AG04450 (cell line): ENCODE results near the gene FRS3. TPM values are rescaled to one million over a fixed set of nuclear protein-coding genes. Genes with fewer than 3 reads are reported as not detected.

Source experiments
- CTCF ChIA-PET: fragments of 300-600, 350-600 bp; formaldehyde crosslinking; extraction: SDS; loops from one replicate; lab custom pipeline; 2022; ENCODE audit warnings: antibody characterized with exemption, inconsistent platforms; lab: Charles Lee
- POLR2A ChIA-PET: fragments of 350-600 bp; formaldehyde crosslinking; extraction: SDS; loops from one replicate; lab custom pipeline; 2021; ENCODE audit warnings: antibody characterized with exemption, inconsistent platforms; lab: Yijun Ruan, JAX
- DNase-seq: peaks from one replicate; pipeline ENCODE4 v3.0.0-alpha.2; 2011; ENCODE audit warnings: low read depth, low spot score
- H3K27ac ChIP-seq: one replicate; pipeline ENCODE4 v1.5.1; 2012; ENCODE audit warnings: low read depth, low read length, control low read depth
- H3K27me3 ChIP-seq: one replicate; pipeline ENCODE4 v1.6.0; 2012; ENCODE audit warnings: low read length; ENCODE audit not compliant: control insufficient read depth, insufficient read depth
- H3K4me3 ChIP-seq: 2 replicates; pipeline ENCODE4 v1.5.1; 2011; ENCODE audit warnings: mild to moderate bottlenecking, low read depth, low read length, control low read depth
- H3K9me3 ChIP-seq: 2 replicates; pipeline ENCODE4 v1.5.1; 2012; ENCODE audit warnings: low read length; ENCODE audit not compliant: control insufficient read depth, insufficient read depth
- polyA plus RNA-seq: library from polyadenylated mRNA; depleted of rRNA; stranded (reverse); fragments of >200 nt; gene quantifications from 2 replicates; pipeline ENCODE4 v1.2.3, GENCODE V29; 2011
- TF ChIP-seq, protein P1 (sequence below): IDR thresholded peaks from 2 replicates; pipeline ENCODE4 v1.5.1; 2011; ENCODE audit warnings: low read depth, low read length, control low read depth, inconsistent platforms

Gene FRS3
- polyA plus RNA-seq, 1 experiment: 2.2 TPM

DNA sequence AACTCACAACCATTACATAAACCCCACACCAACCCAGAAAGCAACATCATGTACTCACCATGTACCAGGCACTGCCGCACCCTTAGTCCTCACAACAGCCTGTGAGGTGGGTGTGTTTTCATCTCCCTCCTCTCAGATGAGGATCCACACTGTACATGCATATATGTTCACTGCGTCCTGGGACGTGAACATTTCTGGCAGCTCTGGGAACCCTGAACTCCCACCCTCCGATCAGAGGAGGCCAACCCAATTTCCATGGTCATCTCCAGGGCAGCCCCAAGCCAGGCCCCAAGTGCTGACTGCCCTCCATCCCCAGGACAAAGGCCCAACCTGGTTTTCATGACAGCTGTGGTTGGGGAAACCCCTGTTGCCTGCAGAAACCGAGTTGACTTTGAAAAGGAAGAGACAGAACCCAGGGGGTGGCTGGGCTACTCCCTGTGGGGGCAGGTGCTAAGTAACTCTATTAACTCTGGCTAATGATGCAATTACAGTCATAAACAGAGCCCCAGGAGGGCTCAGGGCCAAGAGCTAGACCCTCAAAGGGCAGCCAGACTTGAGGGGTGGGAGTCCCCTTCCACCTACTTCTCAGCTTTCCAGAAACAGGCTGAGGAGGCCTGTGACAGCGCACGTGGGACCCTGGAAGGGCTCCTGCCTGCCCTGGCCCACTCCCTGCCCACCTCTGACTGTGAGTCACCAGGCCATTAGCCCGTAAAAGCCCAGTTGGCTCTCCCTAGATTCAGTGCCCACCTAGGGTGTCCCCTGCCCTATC lies 46.9 kb downstream of the FRS3 start:
- CTCF ChIA-PET: interaction anchor here (1.9 to 2.4 kb wide), 2 partner anchors 49 to 188 kb away, joined by 5 to 7 read pairs; partner anchors contain the start of genes BYSL and MED20
- POLR2A ChIA-PET: interaction anchor here (0.6 to 2.1 kb wide), 4 partner anchors 10 to 317 kb away, joined by 5 to 21 read pairs (median 12); no protein-coding TSS in a partner anchor

DNA sequence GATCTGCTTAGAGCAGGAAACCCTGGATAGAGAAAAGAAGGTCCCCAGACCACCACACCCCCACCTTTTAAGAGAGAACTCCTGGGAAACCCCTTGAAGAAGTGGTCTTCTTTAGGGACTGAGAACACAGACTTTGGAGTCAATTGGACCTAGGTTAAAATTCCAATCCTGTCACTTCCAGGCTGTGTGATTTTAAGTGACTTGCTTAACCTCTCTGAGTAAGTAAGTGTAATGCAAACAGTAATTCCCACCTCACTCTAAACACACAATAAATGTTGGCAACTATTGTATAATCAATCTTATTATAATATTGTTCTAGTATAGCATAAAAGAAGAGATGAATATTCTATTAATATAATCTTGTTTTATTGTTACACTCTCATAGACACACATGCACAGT lies 47.6 kb downstream of the FRS3 start:
- no peak overlapping the region for H3K27ac ChIP-seq
- H3K27me3 ChIP-seq: no peaks in the 10 kb centered on the region
- TF ChIP-seq, protein P1, sequence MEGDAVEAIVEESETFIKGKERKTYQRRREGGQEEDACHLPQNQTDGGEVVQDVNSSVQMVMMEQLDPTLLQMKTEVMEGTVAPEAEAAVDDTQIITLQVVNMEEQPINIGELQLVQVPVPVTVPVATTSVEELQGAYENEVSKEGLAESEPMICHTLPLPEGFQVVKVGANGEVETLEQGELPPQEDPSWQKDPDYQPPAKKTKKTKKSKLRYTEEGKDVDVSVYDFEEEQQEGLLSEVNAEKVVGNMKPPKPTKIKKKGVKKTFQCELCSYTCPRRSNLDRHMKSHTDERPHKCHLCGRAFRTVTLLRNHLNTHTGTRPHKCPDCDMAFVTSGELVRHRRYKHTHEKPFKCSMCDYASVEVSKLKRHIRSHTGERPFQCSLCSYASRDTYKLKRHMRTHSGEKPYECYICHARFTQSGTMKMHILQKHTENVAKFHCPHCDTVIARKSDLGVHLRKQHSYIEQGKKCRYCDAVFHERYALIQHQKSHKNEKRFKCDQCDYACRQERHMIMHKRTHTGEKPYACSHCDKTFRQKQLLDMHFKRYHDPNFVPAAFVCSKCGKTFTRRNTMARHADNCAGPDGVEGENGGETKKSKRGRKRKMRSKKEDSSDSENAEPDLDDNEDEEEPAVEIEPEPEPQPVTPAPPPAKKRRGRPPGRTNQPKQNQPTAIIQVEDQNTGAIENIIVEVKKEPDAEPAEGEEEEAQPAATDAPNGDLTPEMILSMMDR: no peak
- ChIA-PET CTCF (no interaction called here), POLR2A (no interaction called here)
- no peaks in the 10 kb centered on the region; the same call in 1 of the 2 replicates for H3K9me3 ChIP-seq
- H3K4me3 ChIP-seq: no peak overlapping the region
- DNase-seq: no peak

More for the DNA sequence above, 46.9 kb downstream of the FRS3 start:
- no peak for DNase-seq
- H3K27me3 ChIP-seq: no peaks in the 10 kb centered on the region
- H3K9me3 ChIP-seq: no peaks in the 10 kb centered on the region; the same call in 1 of the 2 replicates
- TF ChIP-seq, protein P1: no peak
- peak overlapping the region; percentile 72 for H3K4me3 ChIP-seq
- peak overlapping the region; percentile 77 for H3K27ac ChIP-seq

DNA sequence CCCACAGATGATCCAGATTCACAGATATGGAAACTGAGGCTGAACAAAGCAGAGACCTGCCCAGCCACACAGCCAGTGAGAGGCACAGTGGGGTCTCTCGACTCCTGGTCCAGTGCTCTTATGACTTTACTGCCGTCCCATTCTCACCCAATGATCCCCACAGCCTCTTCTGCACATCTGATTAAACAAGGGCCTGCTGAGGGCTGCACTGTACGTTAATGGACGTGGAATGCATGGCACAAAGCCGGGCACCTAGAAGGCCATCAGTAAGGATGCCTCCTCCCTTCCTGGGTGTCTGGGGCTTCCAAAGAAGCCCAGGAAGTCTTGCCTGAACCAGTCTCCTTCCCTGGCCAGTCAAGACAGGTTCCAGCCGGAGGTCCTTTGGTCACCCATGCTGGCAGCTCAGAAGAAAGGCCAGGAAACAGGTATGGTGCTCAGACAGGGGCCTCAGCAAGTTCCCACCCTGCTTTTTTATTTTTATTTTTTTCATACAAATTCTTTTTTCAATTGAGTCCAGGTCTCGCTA lies 48.1 kb downstream of the FRS3 start:
- H3K27ac ChIP-seq: no peak overlapping the region
- H3K27me3 ChIP-seq: no peaks in the 10 kb centered on the region
- H3K4me3 ChIP-seq: no peak overlapping the region
- CTCF ChIA-PET: interaction anchor here (1.4 kb wide), 1 partner anchor 9 kb away, joined by 4 read pairs; no protein-coding TSS in a partner anchor
- TF ChIP-seq, protein P1: no peak
- POLR2A ChIA-PET: no interaction called here
- no peaks in the 10 kb centered on the region; the same call in 1 of the 2 replicates for H3K9me3 ChIP-seq
- DNase-seq: no peak

DNA sequence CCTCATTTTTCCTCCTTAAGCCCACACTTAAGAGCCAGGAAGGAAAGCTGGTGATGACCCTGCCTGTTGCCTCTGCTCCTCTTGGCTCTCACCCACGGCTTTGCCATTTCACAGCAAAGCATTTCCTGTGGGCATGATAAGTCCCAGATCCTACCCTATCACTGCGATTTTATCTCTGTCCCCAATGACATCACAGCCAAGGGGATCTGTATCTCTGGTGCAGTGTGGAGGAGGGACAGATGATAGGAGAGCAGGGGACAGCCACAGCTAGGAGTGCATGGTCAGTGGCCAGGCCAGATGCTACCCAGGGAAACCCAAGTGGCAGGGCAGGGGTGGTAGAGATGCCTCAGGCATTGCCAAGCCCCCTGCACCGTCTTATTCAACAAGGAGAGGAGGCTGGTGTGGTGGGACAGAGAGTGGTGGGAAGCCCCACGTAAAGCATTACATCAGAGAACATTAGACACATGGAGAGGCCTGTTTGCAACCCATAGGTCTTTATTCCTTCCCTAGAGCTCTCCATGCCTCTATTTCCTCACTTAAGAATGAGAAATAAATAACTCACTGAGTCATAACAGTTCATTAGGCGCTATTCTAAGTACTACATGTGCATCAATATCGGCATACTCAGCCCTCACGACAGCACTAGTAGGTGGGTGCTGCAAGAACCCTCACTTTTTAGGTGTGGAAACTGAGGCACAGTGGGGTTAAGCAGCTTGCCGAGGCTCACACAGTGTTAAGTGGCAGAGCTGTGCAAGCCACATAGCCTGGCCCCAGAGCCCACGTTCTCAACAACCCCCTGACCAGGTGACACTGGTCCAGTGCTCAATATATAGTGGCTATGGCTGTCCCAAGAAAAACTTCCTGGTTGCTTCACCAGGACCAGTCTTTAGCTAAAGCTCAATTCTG lies 48.9 kb downstream of the FRS3 start:
- Histone ChIP-seq H3K27me3 (no peaks in the 10 kb centered on the region), H3K27ac (no peak overlapping the region), H3K4me3 (no peak overlapping the region), H3K9me3 (no peaks in the 10 kb centered on the region; the same call in 1 of the 2 replicates)
- TF ChIP-seq, protein P1: no peak
- ChIA-PET POLR2A (no interaction called here), CTCF (interaction anchor here (0.8 to 1.4 kb wide), 2 partner anchors 8 to 25 kb away, joined by 3 to 4 read pairs; no protein-coding TSS in a partner anchor)
- no peak for DNase-seq
